Esophagus squamous epithelium (tissue), 5 donors: ENCODE data around the gene SCGB2B2. TPM values are rescaled to one million over a fixed set of nuclear protein-coding genes. Genes with fewer than 3 reads are reported as not detected.

ENCODE experiments used
- DNase-seq: peaks from one replicate; lab custom pipeline; 2025; lab: John Stamatoyannopoulos, UW
- H3K27ac ChIP-seq, 4 donors: fragments of 200-600 bp; sonication (generic); one replicate each; pipeline ENCODE4 v1.5.1; 2016 to 2019; ENCODE audit warnings: mild to moderate bottlenecking in 1 of 4
- H3K27me3 ChIP-seq, 4 donors: fragments of 200-600 bp; sonication (generic); 1 replicate in 3 of 4; 2 replicates in 1 of 4; pipeline versions ENCODE4 v1.5.1 to v1.6.0; 2017 to 2021; ENCODE audit warnings: antibody characterized with exemption in 1 of 4
- H3K36me3 ChIP-seq, 3 donors: fragments of 200-600 bp; sonication (generic); one replicate each; pipeline ENCODE4 v1.5.1; 2016 to 2019
- H3K4me1 ChIP-seq, 3 donors: fragments of 200-600 bp; sonication (generic); one replicate each; pipeline ENCODE4 v1.5.1; 2017 to 2019
- H3K4me3 ChIP-seq, 4 donors: fragments of 200-600 bp; sonication (generic); 1 replicate in 3 of 4; 2 replicates in 1 of 4; pipeline ENCODE4 v1.5.1; 2016 to 2019; ENCODE audit warnings: mild to moderate bottlenecking in 2 of 4, moderate library complexity in 1 of 4
- H3K9me3 ChIP-seq, 3 donors: fragments of 200-600 bp; sonication (generic); one replicate each; pipeline ENCODE4 v1.5.1; 2016 to 2019
- CTCF ChIP-seq, 6 experiments: fragments of 450-650 bp in 4 of 6; fragments of 200-600 bp in 2 of 6; sonication (generic) in 2 of 6; IDR thresholded peaks; one replicate each; pipeline ENCODE4 v1.5.1; 2016 to 2019; ENCODE audit warnings: antibody characterized with exemption in 6 of 6, mild to moderate bottlenecking in 4 of 6, moderate library complexity in 4 of 6
- POLR2A ChIP-seq, 4 donors: fragments of 450-650 bp; IDR thresholded peaks; one replicate each; pipeline ENCODE4 v1.6.1; 2017; ENCODE audit warnings: antibody characterized with exemption in 4 of 4, mild to moderate bottlenecking in 4 of 4, moderate library complexity in 3 of 4
- WGBS, 2 donors: methylation state at CpG; one replicate each; pipeline ENCODE4 v1.1.5; 2018; 5-methylcytosine and 5-hydroxymethylcytosine counted together
- intact Hi-C: fragments of 100-400 bp; cut with DNase I; formaldehyde crosslinking; loops from one replicate; pipeline ENCODE4 v1.15.0; 2022
- total RNA-seq, 4 donors: library from RNA; depleted of rRNA; stranded (reverse); fragments of >200 nt; gene quantifications; one replicate each; pipeline ENCODE4 v1.1.0, GENCODE V29; 2016
- donor health status: DM: yes; HTN: yes; CAD: no.

The SCGB2B2 gene
- total RNA-seq, 4 donors from 2014 or later: 0.48 to 0.57 TPM; not detected in 2

GRCh38 chr19:34662919-34663318 is 14.0 kb downstream of the SCGB2B2 start:
- TF ChIP-seq POLR2A (IDR thresholded peaks at IDR 0.05) (no peak), CTCF (IDR thresholded peaks at IDR 0.05) (peak in 3 of 6 experiments; percentile 10 to 29 (median 24))
- no peaks in the 10 kb centered on the region for H3K9me3 ChIP-seq
- intact Hi-C loops: no loop called here

GRCh38 chr19:34661357-34661756 is 15.6 kb downstream of the SCGB2B2 start:
- Histone ChIP-seq H3K27ac (no peak overlapping the region), H3K4me3 (no peak overlapping the region), H3K27me3 (no peaks in the 10 kb centered on the region), H3K36me3 (no peaks in the 10 kb centered on the region), H3K4me1 (no peaks in the 10 kb centered on the region), H3K9me3 (no peaks in the 10 kb centered on the region)
- DNase-seq: no peak
- intact Hi-C loops: no loop called here
- WGBS, 2 donors: 71 to 74% methylated on average over 3 of the region's 3 CpGs
- no peak for TF ChIP-seq POLR2A (IDR thresholded peaks at IDR 0.05)
- no peak for TF ChIP-seq CTCF (IDR thresholded peaks at IDR 0.05)

More at GRCh38 chr19:34662919-34663318, 14.0 kb downstream of the SCGB2B2 start:
- no peak for DNase-seq
- Histone ChIP-seq H3K4me3 (no peak overlapping the region), H3K4me1 (peaks cover 0 to 13% (median 0%) of the 10 kb centered on the region in 3 donors), H3K27me3 (no peaks in the 10 kb centered on the region), H3K27ac (no peak overlapping the region), H3K36me3 (no peaks in the 10 kb centered on the region)
- 51 to 56% methylated on average over 5 of the region's 5 CpGs for WGBS, 2 donors

- Histone ChIP-seq H3K36me3 (no peaks in the 10 kb centered on the region), H3K27me3 (no peaks in the 10 kb centered on the region), H3K4me3 (no peak overlapping the region), H3K27ac (no peak overlapping the region), H3K4me1 (no peaks in the 10 kb centered on the region), H3K9me3 (peaks cover 0 to 7% (median 7%) of the 10 kb centered on the region in 3 donors)
- WGBS, 2 donors: 60 to 74% methylated on average over 2 of the region's 2 CpGs
- TF ChIP-seq CTCF (IDR thresholded peaks at IDR 0.05): no peak
- TF ChIP-seq POLR2A (IDR thresholded peaks at IDR 0.05): no peak
- intact Hi-C loops: no loop called here
- DNase-seq: no peak
These were observed 21.3 kb downstream of the SCGB2B2 start for GRCh38 chr19:34655651-34656050.

- no peaks in the 10 kb centered on the region for H3K4me1 ChIP-seq
- no peak overlapping the region for H3K4me3 ChIP-seq
- H3K36me3 ChIP-seq: no peaks in the 10 kb centered on the region
- no peak overlapping the region for H3K27ac ChIP-seq
- DNase-seq: no peak
- peaks cover 0 to 7% (median 7%) of the 10 kb centered on the region in 3 donors for H3K9me3 ChIP-seq
- WGBS, 2 donors: 42 to 44% methylated on average over 2 of the region's 2 CpGs
- TF ChIP-seq POLR2A (IDR thresholded peaks at IDR 0.05) (no peak), CTCF (IDR thresholded peaks at IDR 0.05) (no peak)
- intact Hi-C loops: no loop called here
- no peaks in the 10 kb centered on the region for H3K27me3 ChIP-seq
These were observed 22.2 kb downstream of the SCGB2B2 start for GRCh38 chr19:34654796-34655195.

- peaks cover 0 to 7% (median 7%) of the 10 kb centered on the region in 3 donors for H3K9me3 ChIP-seq
These were observed 25.2 kb downstream of the SCGB2B2 start for GRCh38 chr19:34651747-34652146.

More at GRCh38 chr19:34651747-34652146, 25.2 kb downstream of the SCGB2B2 start:
- Histone ChIP-seq H3K36me3 (no peaks in the 10 kb centered on the region), H3K4me1 (no peaks in the 10 kb centered on the region), H3K27me3 (no peaks in the 10 kb centered on the region), H3K27ac (no peak overlapping the region), H3K4me3 (no peak overlapping the region)
- WGBS, 2 donors: 62 to 70% methylated on average over 2 of the region's 2 CpGs
- TF ChIP-seq POLR2A (IDR thresholded peaks at IDR 0.05): no peak
- no peak for TF ChIP-seq CTCF (IDR thresholded peaks at IDR 0.05)
- intact Hi-C loops: no loop called here
- no peak for DNase-seq
